Measurements from ENCODE around the gene PHACTR3.

The PHACTR3 gene

GRCh38 chr20:59831024-59831915 lies 226.9 kb downstream of the PHACTR3 start:
- TF ChIP-seq CTCF (IDR thresholded peaks at IDR 0.05; ENCODE audit: insufficient read depth, low read depth, low read length, missing control alignments): no peak
- peak; percentile 66 for DNase-seq (ENCODE audit: low read depth)
- peak overlapping the region; percentile 15 for H3K4me3 ChIP-seq (ENCODE audit: low read length)

- no peak overlapping the region for H3K4me3 ChIP-seq (ENCODE audit: low read length)
- no peak for DNase-seq (ENCODE audit: low read depth)
- no peak for TF ChIP-seq CTCF (IDR thresholded peaks at IDR 0.05; ENCODE audit: insufficient read depth, low read depth, low read length, missing control alignments)
Measured at GRCh38 chr20:59831916-59832270, 227.6 kb downstream of the PHACTR3 start.

GRCh38 chr20:59832406-59833363 lies 228.3 kb downstream of the PHACTR3 start:
- no peak overlapping the region for H3K4me3 ChIP-seq (ENCODE audit: low read length)
- no peak for DNase-seq (ENCODE audit: low read depth)
- TF ChIP-seq CTCF (IDR thresholded peaks at IDR 0.05; ENCODE audit: insufficient read depth, low read depth, low read length, missing control alignments): no peak

GRCh38 chr20:59835057-59835447 lies 230.7 kb downstream of the PHACTR3 start:
- H3K4me3 ChIP-seq (ENCODE audit: low read length): no peak overlapping the region
- no peak for DNase-seq (ENCODE audit: low read depth)
- no peak for TF ChIP-seq CTCF (IDR thresholded peaks at IDR 0.05; ENCODE audit: insufficient read depth, low read depth, low read length, missing control alignments)

- TF ChIP-seq CTCF (IDR thresholded peaks at IDR 0.05; ENCODE audit: insufficient read depth, low read depth, low read length, missing control alignments): no peak
- DNase-seq (ENCODE audit: low read depth): peak; percentile 60
- H3K4me3 ChIP-seq (ENCODE audit: low read length): peak overlapping the region; percentile 85
Measured at GRCh38 chr20:59835448-59836395, 231.4 kb downstream of the PHACTR3 start.

GRCh38 chr20:59836767-59837166 lies 232.4 kb downstream of the PHACTR3 start:
- peak; percentile 35 for DNase-seq (ENCODE audit: low read depth)
- no peak for TF ChIP-seq CTCF (IDR thresholded peaks at IDR 0.05; ENCODE audit: insufficient read depth, low read depth, low read length, missing control alignments)
- peak overlapping the region; percentile 85 for H3K4me3 ChIP-seq (ENCODE audit: low read length)

Measured in epithelial cell of esophagus (primary cell).